ENCODE measurements around the gene HTT-AS. TPM values are rescaled to one million over a fixed set of nuclear protein-coding genes. Genes with fewer than 3 reads are reported as not detected.
A peak's percentile ranks its signal among the peaks of the same experiment; 100 is the strongest.

HTT-AS gene
- total and polyA plus RNA-seq, 10 donors: not detected

DNA sequence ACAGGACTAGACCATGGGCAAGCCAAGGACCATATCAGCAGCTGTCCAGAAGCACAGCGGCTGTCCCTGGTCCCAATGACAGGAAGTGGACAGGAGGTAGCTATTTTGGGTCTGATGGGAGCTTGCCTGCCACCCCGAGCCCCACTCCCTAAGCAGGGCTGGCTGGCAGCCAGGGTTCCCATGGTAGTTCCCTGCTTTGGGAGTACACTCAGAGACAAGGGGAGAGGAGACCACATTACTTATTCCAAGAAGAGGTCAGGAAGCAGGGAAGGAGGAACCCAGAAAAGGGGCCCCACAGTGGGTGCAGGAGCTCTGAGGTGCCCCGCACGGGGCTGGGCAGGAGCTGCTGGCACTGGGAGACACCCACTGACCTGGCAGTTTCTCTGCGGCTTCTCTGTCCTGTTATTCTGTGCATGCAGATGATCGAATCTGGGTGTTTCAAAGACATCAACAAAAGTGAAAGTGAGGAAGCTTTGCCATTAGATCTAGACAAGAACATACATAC, 36.3 kb downstream of the HTT-AS start:
- Histone ChIP-seq H3K4me1 (peaks cover 24 to 61% (median 46%) of the 10 kb centered on the region in 6 donors), H3K36me3 (no peaks in the 10 kb centered on the region), H3K27me3 (replicated peaks in 1 of 7) (no peaks in the 10 kb centered on the region), H3K9me3 (no peaks in the 10 kb centered on the region), H3K4me3 (peak overlapping the region in 7 of 8 donors; percentile 13 to 53 (median 20)), H3K27ac (peak overlapping the region in 6 of 8 donors; percentile 17 to 60 (median 38))
- TF ChIP-seq, protein P1, sequence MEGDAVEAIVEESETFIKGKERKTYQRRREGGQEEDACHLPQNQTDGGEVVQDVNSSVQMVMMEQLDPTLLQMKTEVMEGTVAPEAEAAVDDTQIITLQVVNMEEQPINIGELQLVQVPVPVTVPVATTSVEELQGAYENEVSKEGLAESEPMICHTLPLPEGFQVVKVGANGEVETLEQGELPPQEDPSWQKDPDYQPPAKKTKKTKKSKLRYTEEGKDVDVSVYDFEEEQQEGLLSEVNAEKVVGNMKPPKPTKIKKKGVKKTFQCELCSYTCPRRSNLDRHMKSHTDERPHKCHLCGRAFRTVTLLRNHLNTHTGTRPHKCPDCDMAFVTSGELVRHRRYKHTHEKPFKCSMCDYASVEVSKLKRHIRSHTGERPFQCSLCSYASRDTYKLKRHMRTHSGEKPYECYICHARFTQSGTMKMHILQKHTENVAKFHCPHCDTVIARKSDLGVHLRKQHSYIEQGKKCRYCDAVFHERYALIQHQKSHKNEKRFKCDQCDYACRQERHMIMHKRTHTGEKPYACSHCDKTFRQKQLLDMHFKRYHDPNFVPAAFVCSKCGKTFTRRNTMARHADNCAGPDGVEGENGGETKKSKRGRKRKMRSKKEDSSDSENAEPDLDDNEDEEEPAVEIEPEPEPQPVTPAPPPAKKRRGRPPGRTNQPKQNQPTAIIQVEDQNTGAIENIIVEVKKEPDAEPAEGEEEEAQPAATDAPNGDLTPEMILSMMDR (IDR thresholded peaks at IDR 0.05 in 8 of 11, conservative IDR thresholded peaks at IDR 0.05 in 3 of 11): no peak
- TF ChIP-seq POLR2A (IDR thresholded peaks at IDR 0.05) (no peak), POLR2AphosphoS5 (IDR thresholded peaks at IDR 0.05) (peak in 1 of 3 donors; percentile 33)
- peak; percentile 77 for DNase-seq
- WGBS, 5 donors: 2 to 10% (median 5%) methylated on average over 6 of the region's 6 CpGs
- intact Hi-C loops (cut with DNase I; ENCODE audit: low total_unique reads): no loop called here

DNA sequence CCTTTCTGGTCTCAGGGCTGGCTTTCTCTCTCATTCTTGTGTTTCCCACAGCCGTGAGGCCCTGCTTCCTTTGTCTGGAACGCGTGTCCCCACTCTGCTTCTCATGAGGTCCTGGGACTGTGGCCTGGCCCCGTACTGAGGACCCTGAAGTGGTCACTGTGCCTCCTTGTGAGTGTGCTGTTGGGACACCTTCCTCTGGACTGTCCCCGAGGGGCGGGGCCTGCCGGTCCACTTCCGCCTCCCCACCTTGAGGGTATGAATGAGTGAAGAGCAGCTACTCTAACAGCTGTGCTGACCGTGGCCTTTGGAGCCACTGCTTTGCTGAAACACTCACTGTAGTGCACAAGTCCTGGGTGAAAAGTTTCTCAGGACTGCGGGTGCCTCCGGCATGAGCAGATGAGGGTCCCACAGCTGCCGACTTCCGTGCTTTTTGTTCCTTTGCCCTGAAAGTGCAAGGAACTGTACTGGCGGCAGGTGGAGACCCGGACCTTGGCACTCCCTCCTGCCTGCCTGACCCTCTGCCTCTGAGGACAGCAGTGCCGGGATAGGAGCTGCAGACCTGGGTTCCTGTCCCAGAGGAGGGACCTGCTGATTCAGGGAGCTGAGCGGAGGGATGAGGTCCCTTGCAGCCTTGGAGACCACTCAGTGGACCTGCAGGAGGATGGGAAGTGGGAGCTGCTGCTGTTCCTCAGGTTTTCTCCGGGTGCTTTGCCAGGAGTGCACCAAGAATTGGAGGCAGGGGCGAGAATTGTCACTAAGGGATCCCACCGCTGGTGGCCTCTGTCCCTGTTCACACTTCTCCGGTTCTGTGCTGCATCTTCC, 38.0 kb downstream of the HTT-AS start:
- DNase-seq: peak; percentile 69
- Histone ChIP-seq H3K4me1 (peaks cover 13 to 44% (median 30%) of the 10 kb centered on the region in 6 donors), H3K27ac (no peak overlapping the region), H3K4me3 (no peak overlapping the region), H3K36me3 (no peaks in the 10 kb centered on the region), H3K27me3 (replicated peaks in 1 of 7) (no peaks in the 10 kb centered on the region), H3K9me3 (no peaks in the 10 kb centered on the region)
- WGBS, 5 donors: 82 to 86% (median 83%) methylated on average over 17 to 21 of the region's 21 CpGs
- intact Hi-C loops (cut with DNase I; ENCODE audit: low total_unique reads): no loop called here
- TF ChIP-seq POLR2AphosphoS5 (IDR thresholded peaks at IDR 0.05): no peak
- TF ChIP-seq, protein P1 (IDR thresholded peaks at IDR 0.05 in 8 of 11, conservative IDR thresholded peaks at IDR 0.05 in 3 of 11): no peak
- no peak for TF ChIP-seq POLR2A (IDR thresholded peaks at IDR 0.05)

DNA sequence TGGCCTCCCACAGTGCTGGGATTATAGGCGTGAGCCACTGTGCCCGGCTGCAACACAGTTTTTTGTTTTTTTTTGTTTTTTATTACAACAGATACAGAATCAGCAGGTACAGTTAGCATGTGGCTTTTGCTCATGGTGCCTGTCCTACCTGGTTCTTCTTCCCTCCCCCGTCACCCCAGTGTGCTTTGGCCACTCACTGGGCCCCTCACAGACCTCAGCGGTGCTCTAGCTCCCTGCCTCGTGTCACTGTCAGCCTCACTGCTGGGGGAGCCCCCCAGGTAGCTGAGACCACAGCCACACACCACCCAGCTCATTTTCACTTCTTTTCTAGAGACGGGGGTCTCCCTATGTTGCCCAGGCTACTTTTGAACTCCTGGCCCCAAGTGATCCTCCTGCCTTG, 38.7 kb downstream of the HTT-AS start:
- Histone ChIP-seq H3K27me3 (replicated peaks in 1 of 7) (no peaks in the 10 kb centered on the region), H3K4me3 (no peak overlapping the region), H3K4me1 (peaks cover 9 to 37% (median 23%) of the 10 kb centered on the region in 6 donors), H3K27ac (no peak overlapping the region), H3K9me3 (no peaks in the 10 kb centered on the region), H3K36me3 (no peaks in the 10 kb centered on the region)
- no peak for DNase-seq
- intact Hi-C loops (cut with DNase I; ENCODE audit: low total_unique reads): no loop called here
- TF ChIP-seq POLR2AphosphoS5 (IDR thresholded peaks at IDR 0.05): no peak
- no peak for TF ChIP-seq POLR2A (IDR thresholded peaks at IDR 0.05)
- TF ChIP-seq, protein P1 (IDR thresholded peaks at IDR 0.05 in 8 of 11, conservative IDR thresholded peaks at IDR 0.05 in 3 of 11): no peak
- WGBS, 5 donors: 80 to 88% (median 85%) methylated on average over 6 of the region's 6 CpGs

DNA sequence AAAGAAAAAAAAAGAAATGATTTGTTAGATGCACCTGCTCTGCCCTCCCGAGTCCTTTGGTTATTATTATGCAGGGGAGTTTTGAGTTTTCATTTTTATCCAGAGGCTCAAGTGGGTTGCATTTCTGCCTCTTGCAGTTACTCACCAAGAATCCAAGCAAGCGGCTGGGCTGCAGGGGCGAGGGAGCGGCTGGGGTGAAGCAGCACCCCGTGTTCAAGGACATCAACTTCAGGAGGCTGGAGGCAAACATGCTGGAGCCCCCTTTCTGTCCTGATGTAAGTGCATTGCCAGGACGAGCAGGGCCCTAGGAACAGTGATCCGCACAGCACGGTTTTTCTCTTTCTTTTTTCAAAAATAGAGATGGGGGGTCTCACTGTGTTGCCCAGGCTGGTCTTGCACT, 39.1 kb downstream of the HTT-AS start:
- no peaks in the 10 kb centered on the region for H3K36me3 ChIP-seq
- H3K27ac ChIP-seq: no peak overlapping the region
- no peak overlapping the region for H3K4me3 ChIP-seq
- H3K9me3 ChIP-seq: no peaks in the 10 kb centered on the region
- DNase-seq: no peak
- no peaks in the 10 kb centered on the region for H3K27me3 ChIP-seq (replicated peaks in 1 of 7)
- TF ChIP-seq POLR2A (IDR thresholded peaks at IDR 0.05) (no peak), POLR2AphosphoS5 (IDR thresholded peaks at IDR 0.05) (no peak)
- TF ChIP-seq, protein P1 (IDR thresholded peaks at IDR 0.05 in 8 of 11, conservative IDR thresholded peaks at IDR 0.05 in 3 of 11): no peak
- intact Hi-C loops (cut with DNase I; ENCODE audit: low total_unique reads): no loop called here
- H3K4me1 ChIP-seq: peaks cover 9 to 33% (median 19%) of the 10 kb centered on the region in 6 donors
- 84 to 92% (median 86%) methylated on average over 8 of the region's 8 CpGs for WGBS, 5 donors
